Activated CD4-positive, alpha-beta T cell treated with anti-CD3 and anti-CD28 coated beads for 24 hours (primary cell): Measurements from ENCODE around the gene AKAP11.

Experiments
- DNase-seq, 2 donors: peaks; one replicate each; pipeline ENCODE4 v3.0.0-alpha.2; 2020; ENCODE audit warnings: low read depth in 2 of 2

The AKAP11 gene

GRCh38 chr13:42331009-42331408 lies 59.1 kb downstream of the AKAP11 start:
- DNase-seq, result no peak

- DNase-seq, result no peak
These were observed 61.8 kb downstream of the AKAP11 start for GRCh38 chr13:42333613-42334328.

GRCh38 chr13:42334329-42334706 lies 62.4 kb downstream of the AKAP11 start:
- DNase-seq, result no peak

- DNase-seq, result no peak
These were observed 66.1 kb downstream of the AKAP11 start for GRCh38 chr13:42337808-42338600.

- DNase-seq, result no peak
These were observed 73.4 kb downstream of the AKAP11 start for GRCh38 chr13:42345367-42345766.

- DNase-seq, result no peak
These were observed 76.6 kb downstream of the AKAP11 start for GRCh38 chr13:42348576-42348975.

GRCh38 chr13:42350141-42350540 lies 78.2 kb downstream of the AKAP11 start:
- DNase-seq, result no peak

GRCh38 chr13:42354241-42355091 lies 82.5 kb downstream of the AKAP11 start:
- DNase-seq, result no peak

- peak in 1 of 2 donors; percentile 39 for DNase-seq
These were observed 83.1 kb downstream of the AKAP11 start for GRCh38 chr13:42355092-42355485.

- DNase-seq, result no peak
These were observed 83.7 kb downstream of the AKAP11 start for GRCh38 chr13:42355491-42356183.

- DNase-seq, result no peak
These were observed 84.2 kb downstream of the AKAP11 start for GRCh38 chr13:42356184-42356575.

- DNase-seq, result no peak
These were observed 88.2 kb downstream of the AKAP11 start for GRCh38 chr13:42360046-42360574.

- no peak for DNase-seq
These were observed 89.7 kb downstream of the AKAP11 start for GRCh38 chr13:42361701-42362100.

GRCh38 chr13:42363941-42364612 lies 92.1 kb downstream of the AKAP11 start:
- no peak for DNase-seq

- no peak for DNase-seq
These were observed 92.7 kb downstream of the AKAP11 start for GRCh38 chr13:42364613-42365000.

GRCh38 chr13:42367831-42368230 lies 95.9 kb downstream of the AKAP11 start:
- no peak for DNase-seq

- no peak for DNase-seq
These were observed 97.3 kb downstream of the AKAP11 start for GRCh38 chr13:42369071-42369797.

- DNase-seq, result no peak
These were observed 98.3 kb downstream of the AKAP11 start for GRCh38 chr13:42370229-42370628.
